Measurements from ENCODE around the gene EFNB3. TPM values are rescaled to one million over a fixed set of nuclear protein-coding genes. Genes with fewer than 3 reads are reported as not detected.

EFNB3 gene
- total RNA-seq, 2 experiments from 2014 or later = not detected

DNA sequence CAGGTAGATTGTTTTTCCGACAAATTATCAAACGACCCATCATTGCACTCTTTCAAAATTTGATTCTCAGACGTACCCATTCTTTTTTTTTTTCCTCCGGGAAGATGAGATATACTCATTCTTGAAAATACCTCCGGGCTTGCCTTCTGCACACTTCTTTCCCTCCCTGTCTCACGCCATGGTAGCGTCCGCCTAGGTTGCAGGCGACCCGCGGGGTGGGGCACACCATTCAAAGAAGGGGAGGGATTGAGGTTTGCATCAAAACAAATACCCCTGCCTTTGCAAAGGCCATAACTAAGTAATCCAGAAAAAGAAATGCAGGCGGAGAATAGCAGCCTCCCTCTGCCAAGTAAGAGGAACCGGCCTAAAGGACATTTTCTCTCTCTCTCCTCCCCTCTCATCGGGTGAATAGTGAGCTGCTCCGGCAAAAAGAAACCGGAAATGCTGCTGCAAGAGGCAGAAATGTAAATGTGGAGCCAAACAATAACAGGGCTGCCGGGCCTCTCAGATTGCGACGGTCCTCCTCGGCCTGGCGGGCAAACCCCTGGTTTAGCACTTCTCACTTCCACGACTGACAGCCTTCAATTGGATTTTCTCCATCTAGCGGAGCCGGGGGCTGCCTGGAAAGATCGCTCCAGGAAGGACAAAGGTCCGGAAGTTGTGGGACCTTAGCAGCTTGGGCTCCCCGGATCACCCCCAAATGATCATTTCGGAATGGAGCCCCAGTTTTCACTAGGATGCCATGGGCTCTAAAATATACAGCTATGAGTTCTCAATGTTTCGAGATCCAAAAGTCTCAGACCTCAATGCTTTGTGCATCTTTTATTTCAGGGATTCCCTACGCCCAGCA lies 18.6 kb upstream of the EFNB3 start:
- Mint-ChIP-seq H3K4me3 (peak overlapping the region; percentile 99), H3K27ac (peak overlapping the region; percentile 100), H3K27me3 (peaks cover 7% of the 10 kb centered on the region), H3K36me3 (ENCODE audit: low read depth) (peaks cover 38% of the 10 kb centered on the region), H3K9me3 (no peaks in the 10 kb centered on the region), H3K4me1 (ENCODE audit: low read depth) (peaks cover 46% of the 10 kb centered on the region)
- TF ChIP-seq, protein P1, sequence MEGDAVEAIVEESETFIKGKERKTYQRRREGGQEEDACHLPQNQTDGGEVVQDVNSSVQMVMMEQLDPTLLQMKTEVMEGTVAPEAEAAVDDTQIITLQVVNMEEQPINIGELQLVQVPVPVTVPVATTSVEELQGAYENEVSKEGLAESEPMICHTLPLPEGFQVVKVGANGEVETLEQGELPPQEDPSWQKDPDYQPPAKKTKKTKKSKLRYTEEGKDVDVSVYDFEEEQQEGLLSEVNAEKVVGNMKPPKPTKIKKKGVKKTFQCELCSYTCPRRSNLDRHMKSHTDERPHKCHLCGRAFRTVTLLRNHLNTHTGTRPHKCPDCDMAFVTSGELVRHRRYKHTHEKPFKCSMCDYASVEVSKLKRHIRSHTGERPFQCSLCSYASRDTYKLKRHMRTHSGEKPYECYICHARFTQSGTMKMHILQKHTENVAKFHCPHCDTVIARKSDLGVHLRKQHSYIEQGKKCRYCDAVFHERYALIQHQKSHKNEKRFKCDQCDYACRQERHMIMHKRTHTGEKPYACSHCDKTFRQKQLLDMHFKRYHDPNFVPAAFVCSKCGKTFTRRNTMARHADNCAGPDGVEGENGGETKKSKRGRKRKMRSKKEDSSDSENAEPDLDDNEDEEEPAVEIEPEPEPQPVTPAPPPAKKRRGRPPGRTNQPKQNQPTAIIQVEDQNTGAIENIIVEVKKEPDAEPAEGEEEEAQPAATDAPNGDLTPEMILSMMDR (IDR thresholded peaks at IDR 0.05) = no peak
- peaks cover 40% of the 10 kb centered on the region for H3K4me1 ChIP-seq (ENCODE audit: insufficient read depth, low read length)
- no peaks in the 10 kb centered on the region for H3K9me3 ChIP-seq (ENCODE audit: control insufficient read depth in 1 of 2, insufficient read depth in 1 of 2, low read length in 2 of 2)
- no peaks in the 10 kb centered on the region for H3K36me3 ChIP-seq (ENCODE audit: insufficient read depth, low read length)
- POLR2A ChIA-PET = interaction anchor here (0.6 to 5.6 kb wide), 86 partner anchors 11 to 755 kb away, joined by 3 to 158 read pairs (median 6); partner anchors contain the start of genes ACAP1, ALOXE3, ATP1B2 and CD68
- peak; percentile 64 to 91 (median 76) for DNase-seq
- peak overlapping the region; percentile 72 for H3K4me3 ChIP-seq (ENCODE audit: low read length)
- peak overlapping the region; percentile 96 to 98 for H3K27ac ChIP-seq (ENCODE audit: low read depth in 1 of 2, low read length in 2 of 2)
- no peaks in the 10 kb centered on the region for H3K27me3 ChIP-seq (ENCODE audit: control insufficient read depth in 1 of 2, insufficient read depth in 2 of 2, low read length in 2 of 2)
- CTCF ChIA-PET = interaction anchor here (0.7 to 4.2 kb wide), 15 partner anchors 13 to 691 kb away, joined by 3 to 29 read pairs (median 6); partner anchors contain the start of genes ATP1B2, FXR2, MPDU1 and NAA38
- ATAC-seq (ENCODE audit: poor library complexity) = peak; percentile 45
- intact Hi-C loops (cut with DNase I, micrococcal nuclease) = loop anchor here (1.0 to 10.0 kb wide), 15 partner anchors 34 to 649 kb away; partner anchors contain the start of genes ATP1B2 (in 1 of the 2), ELP5 (in 1 of the 2), FXR2 (in 1 of the 2) and GPS2 (in 1 of the 2)

DNA sequence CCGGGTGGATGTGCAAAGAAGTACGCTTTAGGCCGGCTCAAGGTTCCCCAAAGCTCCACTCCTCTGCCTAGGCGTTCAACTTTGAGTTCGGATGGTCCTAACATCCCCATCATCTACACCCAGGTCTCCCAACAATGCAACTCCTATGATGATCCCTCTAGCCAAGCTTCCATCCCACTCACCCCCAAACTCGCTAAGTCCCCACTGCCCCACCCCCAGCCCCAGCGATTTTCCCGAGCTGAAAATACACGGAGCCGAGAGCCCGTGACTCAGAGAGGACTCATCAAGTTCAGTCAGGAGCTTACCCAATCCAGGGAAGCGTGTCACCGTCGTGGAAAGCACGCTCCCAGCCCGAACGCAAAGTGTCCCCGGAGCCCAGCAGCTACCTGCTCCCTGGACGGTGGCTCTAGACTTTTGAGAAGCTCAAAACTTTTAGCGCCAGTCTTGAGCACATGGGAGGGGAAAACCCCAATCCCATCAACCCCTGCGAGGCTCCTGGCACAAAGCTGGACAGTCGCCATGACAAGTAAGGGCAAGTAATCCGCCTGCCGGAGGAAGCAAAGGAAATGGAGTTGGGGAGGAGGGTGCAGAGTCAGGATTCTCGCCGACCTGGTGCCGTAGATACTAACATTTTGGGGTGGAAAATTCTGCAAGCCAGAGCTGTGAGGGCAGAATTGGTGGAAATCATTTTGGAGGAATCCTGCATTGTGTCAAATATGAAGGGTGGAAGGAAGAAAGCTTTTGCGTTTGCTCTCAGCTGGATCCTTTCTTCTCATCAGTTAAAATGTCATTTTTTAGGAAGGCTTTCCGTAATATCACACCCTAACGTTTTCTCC lies 17.7 kb upstream of the EFNB3 start, which contains the start of gene TP53:
TSS of gene TP53 (minus strand) at position 419 of the 836 bp plus-strand sequence. CDS start 10,896 bp downstream, outside the sequence.
- H3K36me3 ChIP-seq (ENCODE audit: insufficient read depth, low read length) = no peaks in the 10 kb centered on the region
- H3K4me1 ChIP-seq (ENCODE audit: insufficient read depth, low read length) = peaks cover 39% of the 10 kb centered on the region
- no peaks in the 10 kb centered on the region for H3K27me3 ChIP-seq (ENCODE audit: control insufficient read depth in 1 of 2, insufficient read depth in 2 of 2, low read length in 2 of 2)
- H3K9me3 ChIP-seq (ENCODE audit: control insufficient read depth in 1 of 2, insufficient read depth in 1 of 2, low read length in 2 of 2) = no peaks in the 10 kb centered on the region
- peak within 1 kb of the TSS; percentile 100 for H3K27ac Mint-ChIP-seq
- peak within 1 kb of the TSS; percentile 96 to 98 for H3K27ac ChIP-seq (ENCODE audit: low read depth in 1 of 2, low read length in 2 of 2)
- ATAC-seq (ENCODE audit: poor library complexity) (peak; percentile 53), DNase-seq (peak; percentile 74 to 96 (median 82))
- H3K4me3 ChIP-seq (ENCODE audit: low read length) = peak within 1 kb of the TSS; percentile 72
- ChIA-PET POLR2A (interaction anchor here (0.6 to 5.6 kb wide), 80 partner anchors 12 to 749 kb away, joined by 3 to 158 read pairs (median 7); partner anchors contain the start of genes ACAP1, ALOXE3, ATP1B2 and CD68), CTCF (interaction anchor here (0.6 to 4.2 kb wide), 37 partner anchors 8 to 690 kb away, joined by 3 to 29 read pairs (median 4); partner anchors contain the start of genes ATP1B2, CNTROB, FXR2 and MPDU1)
- intact Hi-C loops (cut with DNase I, micrococcal nuclease) = loop anchor here (2.0 to 10.0 kb wide), 13 partner anchors 35 to 650 kb away; partner anchors contain the start of genes ATP1B2 (in 1 of the 2), ELP5 (in 1 of the 2), FXR2 (in 1 of the 2) and GPS2 (in 1 of the 2)
- TF ChIP-seq, protein P1 (IDR thresholded peaks at IDR 0.05) = no peak
- no peaks in the 10 kb centered on the region for H3K9me3 Mint-ChIP-seq
- peak within 1 kb of the TSS; percentile 99 for H3K4me3 Mint-ChIP-seq
- H3K27me3 Mint-ChIP-seq = peaks cover 7% of the 10 kb centered on the region
- peaks cover 46% of the 10 kb centered on the region for H3K4me1 Mint-ChIP-seq (ENCODE audit: low read depth)
- peaks cover 38% of the 10 kb centered on the region for H3K36me3 Mint-ChIP-seq (ENCODE audit: low read depth)
